Osteocyte (in vitro differentiated cells): ENCODE measurements around the gene ANKS1B. TPM values are rescaled to one million over a fixed set of nuclear protein-coding genes. Genes with fewer than 3 reads are reported as not detected.

Source experiments
- DNase-seq: peaks from one replicate; pipeline ENCODE4 v3.0.0; 2021; ENCODE audit warnings: mixed read lengths; ENCODE audit not compliant: unreplicated experiment; ENCODE audit errors: extremely low spot score
- H3K27ac Mint-ChIP-seq: one replicate; pipeline ENCODE4 v1.8.0; 2021; ENCODE audit warnings: mild to moderate bottlenecking, mixed read lengths; ENCODE audit not compliant: unreplicated experiment
- H3K27me3 Mint-ChIP-seq: one replicate; pipeline ENCODE4 v1.8.0; 2021; ENCODE audit warnings: mixed read lengths; ENCODE audit not compliant: unreplicated experiment
- H3K36me3 Mint-ChIP-seq: one replicate; pipeline ENCODE4 v1.8.0; 2021; ENCODE audit warnings: mixed read lengths; ENCODE audit not compliant: unreplicated experiment
- H3K4me1 Mint-ChIP-seq: one replicate; pipeline ENCODE4 v1.8.0; 2021; ENCODE audit warnings: mixed read lengths; ENCODE audit not compliant: unreplicated experiment
- H3K4me3 Mint-ChIP-seq: one replicate; pipeline ENCODE4 v1.8.0; 2021; ENCODE audit warnings: mild to moderate bottlenecking, moderate library complexity, mixed read lengths; ENCODE audit not compliant: unreplicated experiment
- H3K9me3 Mint-ChIP-seq: one replicate; pipeline ENCODE4 v1.8.0; 2021; ENCODE audit warnings: mixed read lengths; ENCODE audit not compliant: unreplicated experiment
- total RNA-seq: library from RNA; stranded (reverse); gene quantifications from 2 replicates; pipeline ENCODE4 v1.2.1, GENCODE V29; 2021
- TF ChIP-seq, protein P1 (sequence below): fragments of 200-600 bp; sonication (generic); IDR thresholded peaks from 2 replicates; pipeline ENCODE4 v1.5.0; 2021; ENCODE audit warnings: antibody characterized with exemption, mild to moderate bottlenecking, moderate library complexity

Gene ANKS1B
- total RNA-seq, 1 donor from 2014 or later, result 0.70 TPM

DNA sequence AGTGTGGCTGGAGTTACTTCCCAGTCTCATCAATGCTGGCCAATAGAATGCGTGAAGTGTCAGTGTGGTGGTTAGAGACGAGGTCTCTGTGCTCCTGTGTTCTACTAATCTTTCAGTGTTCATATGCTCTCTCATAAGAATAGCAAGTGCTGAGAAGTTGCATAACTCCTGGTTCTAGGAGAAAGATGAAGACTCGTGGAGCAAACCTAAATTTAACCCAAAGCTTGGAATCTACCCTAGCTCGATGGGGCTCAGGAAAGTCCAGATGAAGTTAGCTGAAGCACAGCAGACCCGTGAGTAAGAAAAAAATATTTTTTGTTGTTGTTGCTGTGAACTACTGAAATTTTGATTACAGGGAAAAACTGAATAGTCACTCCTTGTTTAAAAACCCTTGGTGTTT lies 927.1 kb downstream of the ANKS1B start:
- Mint-ChIP-seq H3K27ac (no peak overlapping the region), H3K36me3 (no peaks in the 10 kb centered on the region), H3K9me3 (no peaks in the 10 kb centered on the region), H3K4me1 (no peaks in the 10 kb centered on the region), H3K4me3 (no peak overlapping the region), H3K27me3 (no peaks in the 10 kb centered on the region)
- TF ChIP-seq, protein P1, sequence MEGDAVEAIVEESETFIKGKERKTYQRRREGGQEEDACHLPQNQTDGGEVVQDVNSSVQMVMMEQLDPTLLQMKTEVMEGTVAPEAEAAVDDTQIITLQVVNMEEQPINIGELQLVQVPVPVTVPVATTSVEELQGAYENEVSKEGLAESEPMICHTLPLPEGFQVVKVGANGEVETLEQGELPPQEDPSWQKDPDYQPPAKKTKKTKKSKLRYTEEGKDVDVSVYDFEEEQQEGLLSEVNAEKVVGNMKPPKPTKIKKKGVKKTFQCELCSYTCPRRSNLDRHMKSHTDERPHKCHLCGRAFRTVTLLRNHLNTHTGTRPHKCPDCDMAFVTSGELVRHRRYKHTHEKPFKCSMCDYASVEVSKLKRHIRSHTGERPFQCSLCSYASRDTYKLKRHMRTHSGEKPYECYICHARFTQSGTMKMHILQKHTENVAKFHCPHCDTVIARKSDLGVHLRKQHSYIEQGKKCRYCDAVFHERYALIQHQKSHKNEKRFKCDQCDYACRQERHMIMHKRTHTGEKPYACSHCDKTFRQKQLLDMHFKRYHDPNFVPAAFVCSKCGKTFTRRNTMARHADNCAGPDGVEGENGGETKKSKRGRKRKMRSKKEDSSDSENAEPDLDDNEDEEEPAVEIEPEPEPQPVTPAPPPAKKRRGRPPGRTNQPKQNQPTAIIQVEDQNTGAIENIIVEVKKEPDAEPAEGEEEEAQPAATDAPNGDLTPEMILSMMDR, result no peak
- no peak for DNase-seq

GRCh38 chr12:99056186-99056585 lies 928.5 kb downstream of the ANKS1B start:
- DNase-seq, result no peak
- Mint-ChIP-seq H3K4me1 (no peaks in the 10 kb centered on the region), H3K27ac (no peak overlapping the region), H3K4me3 (no peak overlapping the region), H3K9me3 (no peaks in the 10 kb centered on the region), H3K36me3 (no peaks in the 10 kb centered on the region), H3K27me3 (no peaks in the 10 kb centered on the region)
- TF ChIP-seq, protein P1, result no peak

DNA sequence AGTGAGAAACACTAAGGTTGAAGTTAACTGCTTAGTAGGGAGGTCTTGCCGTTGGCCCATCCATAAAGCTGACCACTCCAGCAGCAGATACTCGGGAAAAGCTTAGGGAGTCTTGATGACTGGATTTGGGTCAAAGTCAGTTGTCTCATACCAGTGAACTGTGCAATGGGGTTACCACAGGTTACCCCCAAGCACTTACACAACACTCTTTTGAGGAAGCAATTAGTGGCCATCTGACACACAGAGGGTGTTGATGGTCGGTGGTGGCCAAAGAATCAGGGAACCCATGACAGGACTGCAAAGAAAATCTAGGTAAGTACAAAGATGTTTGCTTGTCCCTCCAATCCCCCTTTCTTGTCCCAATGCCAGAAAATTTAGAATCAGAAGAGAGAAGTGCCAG lies 929.4 kb downstream of the ANKS1B start:
- Mint-ChIP-seq H3K4me1 (no peaks in the 10 kb centered on the region), H3K9me3 (no peaks in the 10 kb centered on the region), H3K4me3 (no peak overlapping the region), H3K27me3 (no peaks in the 10 kb centered on the region), H3K27ac (no peak overlapping the region), H3K36me3 (no peaks in the 10 kb centered on the region)
- TF ChIP-seq, protein P1, result no peak
- DNase-seq, result no peak

- H3K27ac Mint-ChIP-seq, result no peak overlapping the region
- H3K9me3 Mint-ChIP-seq, result no peaks in the 10 kb centered on the region
- no peaks in the 10 kb centered on the region for H3K4me1 Mint-ChIP-seq
- H3K27me3 Mint-ChIP-seq, result no peaks in the 10 kb centered on the region
- no peak for DNase-seq
- no peak overlapping the region for H3K4me3 Mint-ChIP-seq
- TF ChIP-seq, protein P1, result no peak
- H3K36me3 Mint-ChIP-seq, result no peaks in the 10 kb centered on the region
Observed at GRCh38 chr12:99054601-99055128, 930.1 kb downstream of the ANKS1B start.

GRCh38 chr12:99053616-99054362 lies 930.9 kb downstream of the ANKS1B start:
- H3K36me3 Mint-ChIP-seq, result no peaks in the 10 kb centered on the region
- no peak for DNase-seq
- H3K4me1 Mint-ChIP-seq, result no peaks in the 10 kb centered on the region
- H3K27ac Mint-ChIP-seq, result no peak overlapping the region
- TF ChIP-seq, protein P1, result no peak
- H3K4me3 Mint-ChIP-seq, result no peak overlapping the region
- H3K9me3 Mint-ChIP-seq, result no peaks in the 10 kb centered on the region
- H3K27me3 Mint-ChIP-seq, result no peaks in the 10 kb centered on the region
